CD1c-positive myeloid dendritic cell (primary cell): Measurements from ENCODE around the gene CDHR4.
"Not testable (repeated sequence)": the region's sequence is repeated elsewhere in the genome, so short reads cannot be mapped to it uniquely, and the experiment has no call there.

Source experiments
- DNase-seq: peaks from one replicate; pipeline ENCODE4 v3.0.0-alpha.2; 2016; ENCODE audit errors: extremely low spot score

CDHR4 gene

DNA sequence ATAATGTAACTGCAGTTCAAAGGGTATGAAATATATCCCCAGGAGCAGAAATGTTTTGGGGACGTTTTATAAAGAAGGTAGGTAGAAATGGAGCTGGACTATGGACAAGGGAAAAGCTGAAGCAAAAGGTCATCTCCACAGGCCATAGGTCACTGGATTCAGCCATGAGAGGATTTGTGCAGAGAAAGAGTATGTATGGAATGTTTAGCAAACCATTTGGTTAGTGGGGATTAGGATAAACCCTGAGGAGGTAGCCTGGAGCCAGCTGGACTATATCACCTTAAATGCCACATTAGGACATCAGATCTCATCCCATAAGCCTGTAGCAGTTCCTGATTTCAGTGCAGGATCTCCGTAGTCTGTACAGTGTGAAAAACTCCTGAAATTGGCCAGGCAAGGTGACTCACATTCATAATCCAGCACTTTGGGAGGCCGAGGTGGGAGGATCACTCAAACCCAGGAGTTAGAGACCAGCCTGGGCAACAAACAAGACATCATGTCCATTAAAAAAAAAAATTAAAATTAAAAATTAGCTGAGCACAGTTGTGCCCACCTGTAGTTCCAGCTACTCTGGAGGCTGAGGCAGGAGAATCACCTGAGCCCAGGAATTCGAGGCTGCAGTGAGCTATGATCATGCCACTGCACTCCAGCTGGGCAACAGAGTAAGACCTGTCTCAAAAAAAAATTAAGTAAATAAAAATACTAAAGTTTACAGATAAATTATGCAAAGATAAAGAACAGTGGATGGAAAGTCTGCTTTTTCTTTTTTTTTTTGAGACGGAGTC, 18.1 kb downstream of the CDHR4 start:
- no peak for DNase-seq

DNA sequence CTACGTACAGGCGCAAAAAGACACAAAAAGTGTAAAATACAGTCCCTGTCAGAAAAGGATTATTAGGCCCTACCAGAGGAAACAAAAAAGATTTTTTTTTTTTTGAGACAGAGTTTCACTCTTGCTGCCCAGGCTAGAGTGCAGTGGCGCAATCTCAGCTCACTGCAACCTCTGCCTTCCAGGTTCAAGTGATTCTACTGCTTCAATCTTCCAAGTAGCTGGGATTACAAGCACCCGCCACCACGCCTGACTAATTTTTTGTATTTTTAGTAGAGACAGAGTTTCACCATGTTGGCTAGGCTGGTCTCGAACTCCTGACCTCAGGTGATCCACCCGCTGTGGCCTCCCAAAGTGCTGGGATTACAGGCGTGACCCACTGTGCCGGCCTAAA, 18.7 kb downstream of the CDHR4 start:
- not testable (repeated sequence) for DNase-seq

DNA sequence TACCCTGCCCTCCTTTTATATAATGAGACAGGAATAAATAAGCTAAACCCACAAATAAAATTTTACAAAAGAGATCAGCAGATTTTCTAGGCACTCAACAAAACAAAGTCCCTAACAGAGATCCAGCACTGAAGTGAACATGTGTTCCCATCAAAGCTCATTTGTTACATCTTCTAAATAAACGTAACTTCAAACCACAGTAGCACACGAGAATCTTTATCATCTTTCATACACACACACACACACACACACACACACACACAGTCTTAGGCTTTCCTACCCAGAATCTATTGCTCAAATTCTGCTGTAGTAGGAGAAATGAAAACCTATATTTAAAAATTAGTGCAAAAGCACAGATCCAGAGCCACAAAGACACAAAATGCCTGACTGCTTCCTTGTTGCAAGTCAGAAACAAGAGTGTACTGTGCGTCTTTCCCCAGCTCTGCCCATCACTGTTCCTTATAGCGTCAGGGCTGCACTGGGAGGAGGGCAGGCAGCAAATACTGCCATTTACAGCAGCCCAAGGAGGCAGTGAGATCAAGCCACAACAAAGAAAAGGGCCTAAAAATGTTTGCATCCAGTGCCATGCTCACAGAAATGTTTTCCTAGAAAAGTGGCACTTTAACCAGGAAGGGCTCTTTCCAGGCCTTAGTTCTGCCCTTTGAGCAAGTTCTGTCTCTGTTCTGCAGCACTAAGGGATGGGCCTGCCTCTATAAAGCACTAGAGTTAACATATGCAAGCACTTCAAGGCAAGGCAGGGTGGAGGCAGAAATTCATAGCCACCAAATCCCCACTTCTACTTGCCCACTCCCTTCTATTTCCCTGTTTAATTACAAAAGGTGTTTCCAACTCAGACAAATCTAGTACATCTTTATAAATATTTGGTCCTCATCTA, 19.3 kb downstream of the CDHR4 start:
- no peak for DNase-seq

DNA sequence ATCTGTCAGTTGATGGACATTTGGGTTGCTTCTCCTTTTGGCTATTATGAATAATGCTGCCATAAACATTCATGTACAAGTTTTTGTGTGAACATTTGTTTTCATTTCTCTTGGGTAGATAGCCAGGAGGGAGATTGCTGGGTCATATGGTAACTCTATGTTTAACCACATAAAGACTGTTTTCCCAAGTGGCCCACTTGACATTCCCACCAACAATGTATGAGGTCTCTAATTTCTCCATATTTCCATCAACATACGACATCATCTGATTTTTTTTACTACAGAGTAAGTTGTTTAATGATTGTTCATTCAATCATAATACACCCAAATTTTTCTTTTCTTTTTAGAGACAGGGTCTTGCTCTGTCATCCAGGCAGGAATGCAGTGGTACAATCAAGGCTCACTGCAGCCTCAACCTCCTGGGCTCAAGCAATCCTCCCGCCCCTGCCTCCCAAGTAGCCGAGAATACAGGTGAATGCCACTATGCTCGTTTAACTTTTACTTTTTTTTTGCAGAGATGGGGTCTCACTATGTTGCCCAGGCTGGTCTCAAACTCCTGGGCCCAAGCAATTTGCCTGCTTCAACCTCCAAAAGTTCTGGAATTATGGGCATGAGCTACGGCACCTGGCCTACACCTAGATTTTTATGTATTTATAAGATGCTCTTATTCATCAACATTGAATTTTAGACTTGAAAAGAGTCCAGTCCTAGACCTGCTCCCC, 20.2 kb downstream of the CDHR4 start:
- DNase-seq: no peak

DNA sequence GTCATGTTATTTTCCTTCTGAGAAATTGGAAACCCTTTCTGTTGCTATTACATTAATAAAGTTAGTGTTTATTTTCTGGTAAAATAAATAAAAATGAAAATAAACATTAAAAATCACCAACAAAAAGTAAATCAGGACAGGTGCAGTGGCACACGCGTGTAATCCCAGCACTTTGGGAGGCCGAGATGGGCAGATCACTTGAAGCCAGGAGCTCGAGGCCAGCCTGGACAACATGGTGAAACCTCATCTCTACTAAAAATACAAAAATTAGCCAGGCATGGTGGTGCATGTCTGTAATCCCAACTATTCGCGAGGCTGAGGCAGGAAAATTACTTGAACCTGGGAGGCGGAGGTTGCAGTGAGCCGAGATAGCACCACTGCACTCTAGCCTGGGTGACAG, 23.6 kb downstream of the CDHR4 start:
- DNase-seq: not testable (repeated sequence)

DNA sequence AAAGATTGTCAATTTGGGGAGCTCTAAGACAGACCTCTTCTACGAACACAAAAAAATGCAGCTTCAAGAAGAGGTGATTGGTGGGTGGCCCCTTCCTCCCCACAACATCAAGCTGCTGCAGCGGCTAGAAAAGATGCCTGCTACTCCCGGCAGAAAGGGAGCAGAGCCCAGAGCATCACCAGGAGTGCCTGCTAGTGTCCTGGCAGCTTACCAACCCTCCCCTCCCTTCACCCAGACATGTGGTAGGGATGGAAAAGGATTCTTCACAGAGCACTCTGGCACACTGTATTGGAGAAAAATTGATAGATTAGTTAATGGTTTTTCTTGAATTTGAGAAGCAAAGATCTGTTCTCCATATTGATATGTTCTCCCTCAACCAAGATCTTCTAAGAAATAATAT, 24.1 kb downstream of the CDHR4 start:
- DNase-seq: no peak

DNA sequence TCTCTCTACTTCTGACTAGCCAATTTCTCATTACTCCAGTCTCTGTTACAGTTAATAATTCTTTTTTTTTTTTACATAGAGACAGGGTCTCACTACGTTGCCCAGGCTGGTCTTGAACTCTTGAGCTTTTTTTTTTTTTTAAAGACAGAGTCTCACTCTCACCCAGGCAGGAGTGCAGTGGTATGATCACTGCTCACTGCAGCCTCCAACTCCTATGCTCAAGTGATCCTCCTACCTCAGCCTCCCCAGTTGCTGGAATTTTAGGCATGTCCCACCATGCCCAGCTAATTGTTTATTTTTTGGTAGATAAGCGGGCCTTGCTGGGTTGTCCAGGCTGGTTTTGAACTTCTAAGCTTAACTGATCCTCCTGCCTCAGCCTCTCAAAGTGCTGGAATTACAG, 27.0 kb downstream of the CDHR4 start:
- no peak for DNase-seq

DNA sequence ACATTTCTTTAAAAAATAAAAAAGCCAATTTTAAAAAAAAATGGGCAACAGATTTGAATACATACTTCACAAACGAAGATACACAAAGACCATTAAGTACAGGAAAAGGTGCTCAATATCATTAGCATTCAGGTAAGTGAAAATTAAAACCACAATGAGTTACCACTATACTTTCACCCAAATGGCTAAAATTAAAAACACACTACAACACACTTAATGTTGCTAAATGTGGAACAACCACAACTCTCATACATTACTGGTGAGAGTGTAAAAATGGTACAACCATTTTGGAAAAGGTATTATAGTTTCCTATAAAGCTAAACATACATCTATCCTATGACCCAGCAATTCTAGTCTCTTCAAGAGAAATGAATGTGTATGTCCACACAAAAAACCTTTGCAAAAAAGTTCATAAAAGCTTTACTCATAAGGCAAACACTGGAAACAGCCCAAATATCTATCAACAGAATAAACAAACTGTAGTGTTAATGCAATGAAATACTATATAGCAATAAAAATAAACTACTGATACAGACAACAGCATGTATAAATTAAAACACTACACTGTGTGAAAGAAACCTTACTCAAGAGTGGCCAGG, 28.2 kb downstream of the CDHR4 start:
- DNase-seq: no peak

DNA sequence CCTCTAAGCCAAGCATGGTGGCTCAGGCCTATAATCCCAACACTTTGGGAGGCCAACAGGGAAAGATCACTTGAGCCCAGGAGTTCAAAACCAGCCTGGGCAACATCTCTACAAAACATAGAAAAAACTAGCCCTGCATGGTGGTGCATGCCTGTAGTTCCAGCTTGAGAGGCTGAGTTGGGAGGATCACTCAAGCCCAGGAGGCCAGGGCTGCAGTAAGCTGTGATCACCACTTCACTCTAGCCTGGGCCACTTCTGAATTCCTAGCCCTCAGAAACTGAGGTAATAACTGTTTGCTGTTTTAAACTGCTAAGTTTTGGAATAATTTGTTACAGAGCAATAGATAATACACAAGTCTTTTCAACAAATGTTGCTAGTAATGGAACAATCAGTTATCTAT, 29.7 kb downstream of the CDHR4 start:
- no peak for DNase-seq

DNA sequence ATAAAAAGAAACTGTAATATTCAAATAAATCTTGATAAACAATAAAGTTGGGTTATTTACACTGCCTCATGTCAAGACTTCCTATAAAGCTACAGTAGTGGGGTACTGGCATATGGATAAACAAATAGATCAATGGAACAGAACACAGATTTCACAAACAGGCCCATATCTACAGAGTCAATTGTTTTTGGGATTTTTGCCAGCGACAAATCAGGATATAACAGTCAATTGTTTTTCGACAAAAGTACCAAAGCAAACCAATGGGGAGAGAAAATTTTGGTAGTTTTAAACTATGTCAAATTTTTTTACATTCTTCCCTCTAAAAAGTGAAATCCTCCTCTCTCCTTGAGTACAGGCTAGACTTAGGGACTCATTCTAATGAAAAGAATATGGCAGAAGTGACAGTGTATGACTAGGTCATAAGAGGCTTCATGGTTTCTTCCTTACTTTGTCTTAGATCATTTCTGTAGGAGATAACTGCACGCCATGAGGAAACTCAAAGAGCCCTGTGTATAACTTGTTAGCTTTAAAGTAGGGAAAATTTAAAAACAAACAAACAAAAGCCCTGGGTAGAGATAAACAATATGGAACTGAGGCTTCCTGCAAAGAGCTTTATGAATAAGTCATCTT, 30.3 kb downstream of the CDHR4 start:
- DNase-seq: no peak

DNA sequence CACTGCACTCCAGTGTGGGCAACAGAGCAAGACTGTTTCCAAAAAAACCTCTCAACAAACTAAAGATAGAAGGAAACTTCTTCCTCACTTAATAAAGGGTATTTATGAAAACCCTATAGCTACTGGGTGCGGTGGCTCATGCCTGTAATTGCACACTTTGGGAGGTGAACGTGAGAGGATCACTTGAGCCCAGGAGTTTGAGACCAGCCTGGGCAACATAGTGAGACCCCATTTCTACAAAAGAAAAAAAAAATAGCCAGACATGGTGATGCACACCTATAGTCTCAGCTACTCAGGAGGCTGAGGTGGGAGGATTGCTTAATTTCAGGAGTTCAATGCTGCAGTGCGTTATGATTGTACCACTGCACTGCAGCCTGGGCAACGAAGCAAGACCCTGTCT, 35.7 kb downstream of the CDHR4 start:
- no peak for DNase-seq

DNA sequence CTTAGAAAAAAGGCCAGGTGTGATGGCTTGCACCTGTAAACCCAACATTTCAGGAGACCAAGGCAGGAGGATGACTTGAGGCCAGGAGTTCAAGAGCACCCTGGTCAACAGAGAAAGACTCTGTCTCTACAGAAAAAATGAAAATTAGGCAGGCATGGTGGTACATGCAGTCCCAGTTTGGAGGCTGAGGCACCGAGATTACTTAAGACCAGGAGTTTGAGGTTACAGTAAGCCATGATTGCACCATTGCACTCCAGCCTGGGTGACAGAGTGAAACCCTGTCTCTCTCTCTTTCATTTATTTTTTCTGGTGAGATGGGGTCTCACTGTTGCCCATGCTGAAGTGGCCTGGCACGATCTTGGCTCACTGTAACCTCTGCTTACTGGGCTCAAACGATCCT, 38.0 kb downstream of the CDHR4 start:
- no peak for DNase-seq

DNA sequence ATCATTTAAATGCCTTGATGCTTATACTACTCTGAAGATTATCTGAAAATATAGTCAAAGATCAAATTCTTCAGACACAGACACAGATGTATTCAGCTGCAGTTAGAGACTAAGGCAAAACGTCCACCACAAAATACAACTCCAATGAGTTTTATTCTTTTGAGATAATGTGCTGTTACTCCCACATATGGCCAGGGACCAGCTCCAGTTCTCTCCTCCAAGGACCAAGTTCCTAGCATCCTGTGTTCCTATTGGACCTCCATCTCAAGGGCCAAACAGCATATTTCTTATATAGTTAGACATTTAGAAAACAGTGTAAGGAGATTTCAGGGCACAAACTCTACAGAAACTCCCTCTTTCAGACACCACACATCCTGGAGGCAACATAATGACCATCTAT, 40.4 kb downstream of the CDHR4 start:
- DNase-seq: no peak

DNA sequence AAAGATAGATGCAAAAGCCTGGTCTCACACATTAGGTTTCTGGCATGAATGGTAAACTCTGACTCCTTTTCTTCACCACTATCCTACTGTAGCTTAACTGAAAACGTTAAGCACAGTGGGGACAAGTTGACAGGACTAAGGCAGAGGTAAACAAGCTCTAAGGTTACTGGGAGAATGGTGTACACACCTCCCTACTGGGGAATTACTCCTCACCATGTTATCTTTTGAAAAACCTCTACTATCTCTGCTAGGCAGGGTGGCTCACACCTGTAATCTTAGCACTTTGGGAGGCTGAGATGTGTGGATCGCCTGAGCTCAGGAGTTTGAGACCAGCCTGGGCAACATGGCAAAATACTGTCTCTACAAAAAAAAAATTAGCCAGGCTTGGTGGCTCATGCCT, 42.5 kb downstream of the CDHR4 start:
- no peak for DNase-seq

DNA sequence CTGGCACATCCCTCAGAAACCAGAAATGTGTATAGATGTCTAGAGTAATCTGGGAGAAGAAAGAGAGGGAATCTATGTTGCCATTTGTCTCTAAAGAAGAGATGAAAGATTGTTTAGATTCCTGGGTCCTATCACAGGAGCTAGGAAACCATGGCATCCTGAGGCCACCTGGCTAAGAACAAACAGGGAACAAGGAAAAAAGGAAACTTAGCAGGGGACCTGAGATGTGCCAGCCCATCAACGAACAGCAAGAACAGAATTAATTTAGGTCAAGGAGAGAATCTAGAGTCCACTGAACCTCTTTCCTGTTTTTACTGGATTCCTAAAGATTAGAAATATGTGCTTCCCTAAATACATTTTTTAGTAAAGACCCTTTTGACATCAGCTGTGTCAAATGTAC, 43.6 kb downstream of the CDHR4 start:
- DNase-seq: no peak

DNA sequence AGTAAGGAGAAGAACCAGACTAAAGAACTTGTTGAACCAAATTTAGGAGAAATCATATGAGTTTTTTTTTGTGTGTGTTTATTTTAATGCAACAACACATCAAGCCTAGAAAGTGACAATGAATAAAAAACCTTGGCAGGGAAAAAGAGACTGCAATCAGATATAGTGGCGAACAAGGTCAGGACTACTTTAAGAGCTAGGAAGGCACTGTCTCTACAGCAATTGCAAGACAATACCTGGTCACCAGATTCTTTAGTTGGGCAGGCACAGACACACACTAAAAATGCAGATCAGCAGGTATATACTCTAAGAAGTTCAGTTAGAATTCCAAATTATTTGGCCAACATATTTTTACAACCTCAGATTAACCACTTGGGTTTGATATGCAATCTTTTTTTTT, 45.1 kb downstream of the CDHR4 start:
- no peak for DNase-seq

DNA sequence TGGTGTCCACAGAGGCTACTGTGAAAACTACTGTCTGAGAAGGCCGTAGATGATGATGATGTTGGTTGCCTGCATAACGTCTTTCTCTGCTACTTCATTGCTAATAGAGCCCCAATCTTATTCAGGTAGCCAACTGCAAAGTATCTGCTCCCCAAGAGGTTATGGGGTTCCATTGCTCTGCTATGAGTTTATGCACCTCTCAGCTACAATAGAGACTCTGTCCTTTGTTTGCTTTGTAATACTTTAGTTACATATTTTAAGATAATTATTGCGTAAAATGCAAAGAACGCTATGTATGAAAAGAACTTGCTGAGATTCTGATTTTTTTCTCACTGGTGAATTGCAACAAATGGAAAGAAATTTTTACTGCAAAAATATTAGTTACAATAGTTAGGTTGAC, 48.2 kb downstream of the CDHR4 start:
- no peak for DNase-seq

DNA sequence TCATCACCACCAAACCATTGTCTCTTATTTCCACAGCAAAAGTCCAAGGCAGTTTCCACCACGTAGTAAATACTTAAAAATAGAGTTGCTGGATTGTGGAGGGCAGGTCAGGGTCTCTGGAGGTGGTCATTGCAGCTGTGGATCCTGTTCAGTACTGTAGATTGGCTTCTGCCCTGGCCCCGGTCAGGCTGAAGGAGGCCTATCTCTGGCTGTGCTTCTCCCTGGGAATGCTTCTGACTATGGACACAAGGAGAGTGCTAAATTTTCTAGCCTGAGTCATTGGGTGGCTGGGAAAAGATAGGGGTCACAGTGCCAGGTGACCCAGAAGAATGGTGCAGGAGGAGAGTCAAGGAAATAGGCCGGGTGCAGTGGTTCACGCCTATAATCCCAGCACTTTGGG, 49.6 kb downstream of the CDHR4 start:
- DNase-seq: no peak

DNA sequence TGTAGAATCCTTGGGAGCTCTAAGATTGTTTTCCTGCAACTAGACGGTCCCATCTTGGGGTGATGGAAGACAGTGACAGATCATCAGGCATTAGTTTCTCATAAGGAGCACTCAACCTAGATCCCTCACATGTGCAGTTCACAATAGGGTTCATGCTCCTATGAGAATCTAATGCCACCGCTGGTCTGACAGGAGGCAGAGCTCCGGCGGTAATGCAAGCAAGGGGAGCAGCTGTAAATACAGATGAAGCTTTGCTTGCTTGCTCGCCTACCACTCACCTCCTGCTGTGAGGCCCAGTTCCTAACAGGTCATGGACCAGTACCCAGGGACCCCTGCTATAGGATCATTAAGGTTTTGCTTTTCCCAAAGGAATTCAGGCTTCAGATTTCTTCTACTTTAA, 50.8 kb downstream of the CDHR4 start:
- DNase-seq: not testable (repeated sequence)

DNA sequence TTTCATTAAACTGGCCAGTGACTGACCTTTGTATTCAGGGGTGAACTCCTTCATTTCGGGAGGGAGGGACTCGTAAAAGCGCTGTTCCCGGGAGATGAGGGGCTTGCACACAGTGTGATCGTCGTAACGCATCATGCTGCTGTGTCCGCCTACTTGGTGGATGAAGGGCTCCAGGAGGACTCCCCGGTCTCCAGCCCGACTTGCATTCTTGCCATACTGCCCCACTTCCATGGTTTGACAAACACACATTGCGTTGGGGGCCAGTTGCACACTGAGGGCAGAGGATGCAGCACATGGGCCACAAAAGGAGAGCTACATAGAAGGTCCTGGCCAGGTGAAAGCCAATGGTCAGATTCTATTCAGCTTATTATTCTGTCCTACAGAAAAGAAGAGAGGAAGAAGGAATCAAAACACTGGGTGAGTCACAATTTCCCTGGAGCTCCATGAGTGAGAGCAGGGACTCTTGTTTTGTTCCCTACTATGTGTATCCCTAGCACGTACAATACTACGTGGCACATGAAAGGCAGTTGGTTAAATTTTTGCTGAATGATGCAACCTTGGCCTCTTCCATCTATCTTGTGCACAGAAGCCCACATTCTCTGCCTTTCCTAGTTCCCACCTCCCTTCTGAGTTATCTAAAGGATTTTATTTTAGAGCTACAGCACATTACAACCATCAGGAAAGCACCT, 51.7 kb downstream of the CDHR4 start:
- DNase-seq: no peak

DNA sequence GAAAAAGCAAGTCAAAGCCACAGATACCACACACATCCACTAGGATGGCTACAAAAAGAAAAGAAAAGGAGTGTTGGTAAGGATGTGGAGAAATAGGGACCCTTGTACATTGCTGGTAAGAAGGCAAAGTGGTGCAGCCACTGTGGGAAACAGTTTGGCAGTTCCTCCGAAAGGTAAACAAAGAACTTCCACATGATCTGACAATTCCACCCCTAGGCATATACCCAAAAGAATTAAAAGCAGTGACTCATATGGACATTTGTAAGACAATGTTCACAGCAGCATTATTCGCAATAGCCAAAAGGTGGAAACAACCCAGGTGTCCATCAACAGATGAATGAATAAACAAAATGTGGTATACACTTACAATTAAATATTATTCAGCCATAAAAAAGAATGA, 53.7 kb downstream of the CDHR4 start:
- no peak for DNase-seq
